GM10847 (cell line): ENCODE measurements around the gene RAB33A.

Experiments
- POLR2A ChIP-seq: IDR thresholded peaks from 2 replicates; pipeline ENCODE4 v1.6.1; 2011; ENCODE audit not compliant: insufficient read length; ENCODE audit errors: extremely low read depth

Gene RAB33A

DNA sequence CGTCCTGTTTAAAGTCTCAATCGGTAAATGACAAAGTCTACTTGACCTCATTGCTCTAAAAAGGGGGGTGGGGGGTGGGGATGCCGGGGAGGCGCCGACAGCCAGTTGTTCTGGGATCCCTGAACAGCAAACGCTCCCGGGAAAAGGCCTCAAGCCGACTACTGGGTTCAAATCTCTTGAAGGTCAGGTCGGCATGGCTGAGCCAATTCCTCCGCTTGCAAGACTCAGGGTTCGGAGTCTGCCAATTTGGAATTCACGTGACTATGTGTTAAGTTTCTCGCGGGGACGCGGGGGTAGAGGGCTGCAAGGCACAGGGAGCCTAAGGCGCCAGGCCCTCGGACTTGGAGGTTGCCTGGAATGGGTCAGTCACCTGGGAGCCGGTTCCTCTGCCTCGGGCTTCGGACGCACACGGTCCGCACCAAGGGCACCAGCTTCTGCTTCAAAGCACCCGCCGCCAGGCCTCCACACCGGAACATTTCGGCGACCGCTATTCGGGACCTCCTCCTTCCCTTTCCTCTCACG, 6.5 kb upstream of the RAB33A start:
- TF ChIP-seq POLR2A = no peak

GRCh38 chrX:130165703-130166502, 5.9 kb upstream of the RAB33A start, which contains the start of gene AIFM1:
Gene AIFM1, minus strand, starts transcription at chrX:130165841. Its CDS starts 185 bp downstream, at chrX:130165656.
- TF ChIP-seq POLR2A = no peak

DNA sequence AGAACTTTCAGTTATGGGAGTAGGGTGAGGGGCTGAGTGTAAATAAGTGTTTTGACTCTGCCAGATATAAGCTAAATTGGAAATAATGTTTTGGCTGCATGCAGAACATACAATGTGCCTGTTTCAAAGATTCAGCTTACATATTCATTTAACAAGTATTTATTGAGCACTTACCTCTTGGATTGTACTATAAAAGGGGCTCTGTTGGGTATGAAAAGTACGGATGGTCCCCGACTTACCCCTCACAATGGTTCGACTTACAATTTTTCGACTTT, 5.3 kb upstream of the RAB33A start:
- TF ChIP-seq POLR2A = no peak

DNA sequence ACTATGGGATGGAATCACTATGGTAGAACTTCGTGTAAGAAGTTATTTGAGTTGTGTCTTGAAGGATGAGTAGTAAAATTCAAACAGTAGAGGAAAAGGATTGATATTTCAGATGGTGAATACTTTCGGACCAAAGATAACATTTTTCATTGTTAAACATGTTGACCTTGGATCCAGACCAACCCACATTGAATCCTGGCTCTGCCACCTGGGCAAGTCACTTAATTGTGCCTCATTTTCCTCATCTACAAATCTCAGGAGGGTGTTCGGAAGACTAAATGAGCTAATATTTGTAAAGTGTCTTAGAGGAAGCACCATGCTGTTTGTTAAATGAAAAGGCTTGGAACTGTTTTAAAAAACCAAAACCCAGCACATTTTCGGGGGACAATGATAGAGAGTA, 4.7 kb upstream of the RAB33A start:
- no peak for TF ChIP-seq POLR2A

GRCh38 chrX:130170752-130171445, 863 bp upstream of the RAB33A start:
- TF ChIP-seq POLR2A = peak; percentile 24

DNA sequence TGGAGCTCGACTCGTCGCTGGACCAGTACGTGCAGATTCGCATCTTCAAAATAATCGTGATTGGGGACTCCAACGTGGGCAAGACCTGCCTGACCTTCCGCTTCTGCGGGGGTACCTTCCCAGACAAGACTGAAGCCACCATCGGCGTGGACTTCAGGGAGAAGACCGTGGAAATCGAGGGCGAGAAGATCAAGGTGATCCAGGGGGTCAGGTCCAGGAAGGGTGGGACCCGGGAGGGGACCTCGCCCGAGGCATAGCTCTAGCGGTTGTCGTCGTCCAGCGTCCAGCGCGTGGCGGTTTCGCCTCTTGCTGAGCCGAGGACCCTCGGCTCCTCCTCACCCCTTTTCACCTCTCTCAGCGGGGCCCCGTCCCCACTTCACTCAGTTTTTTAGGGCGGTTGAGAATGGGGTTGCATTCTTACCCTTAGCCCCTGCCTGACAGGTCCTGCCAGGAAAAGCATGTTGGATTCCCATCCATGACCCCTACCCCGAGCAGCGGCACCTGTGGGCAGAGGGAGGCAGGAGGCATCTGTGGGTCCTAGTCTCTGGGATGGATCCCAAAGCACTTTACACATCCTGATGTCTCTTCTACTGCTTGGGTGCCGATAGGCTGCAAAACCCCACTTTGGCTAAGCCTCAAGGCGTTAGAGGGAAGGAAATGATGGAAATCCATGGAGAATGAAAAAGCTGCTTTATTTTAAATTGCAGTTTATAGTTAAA, 524 bp downstream of the RAB33A start:
- TF ChIP-seq POLR2A = no peak

GRCh38 chrX:130173190-130173895, 1.6 kb downstream of the RAB33A start:
- TF ChIP-seq POLR2A = no peak

DNA sequence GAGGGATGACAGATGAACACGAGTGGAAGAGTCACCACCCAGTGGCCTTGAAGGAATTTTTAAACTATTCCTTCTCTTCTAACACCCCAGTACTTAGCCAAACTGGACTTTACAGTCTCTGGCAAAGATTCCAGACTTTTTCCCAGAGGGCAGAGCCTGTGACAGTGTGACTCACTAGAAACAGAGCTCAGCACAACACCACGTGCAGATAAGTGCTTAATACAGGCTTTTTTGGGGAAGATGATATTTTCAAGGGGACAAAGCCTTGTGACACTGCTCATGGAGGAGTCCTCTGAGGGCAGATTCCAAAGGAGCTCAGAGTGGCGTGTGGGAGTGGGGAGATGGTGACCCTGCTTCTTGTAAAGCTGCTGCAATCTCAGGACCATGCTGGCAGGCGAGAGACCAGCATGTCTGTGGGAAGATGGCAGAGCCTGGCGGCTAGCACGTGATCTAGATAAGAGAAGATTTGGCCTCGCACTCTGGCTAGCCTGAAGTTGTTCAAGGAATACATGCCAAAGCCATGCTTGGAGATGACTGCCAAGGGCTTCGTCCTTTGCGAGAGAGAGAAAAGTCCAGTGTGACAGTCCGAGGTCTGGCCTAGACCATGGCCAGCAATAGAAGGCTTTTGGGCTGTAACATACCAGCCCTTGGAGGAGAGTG, 2.4 kb downstream of the RAB33A start:
- no peak for TF ChIP-seq POLR2A

DNA sequence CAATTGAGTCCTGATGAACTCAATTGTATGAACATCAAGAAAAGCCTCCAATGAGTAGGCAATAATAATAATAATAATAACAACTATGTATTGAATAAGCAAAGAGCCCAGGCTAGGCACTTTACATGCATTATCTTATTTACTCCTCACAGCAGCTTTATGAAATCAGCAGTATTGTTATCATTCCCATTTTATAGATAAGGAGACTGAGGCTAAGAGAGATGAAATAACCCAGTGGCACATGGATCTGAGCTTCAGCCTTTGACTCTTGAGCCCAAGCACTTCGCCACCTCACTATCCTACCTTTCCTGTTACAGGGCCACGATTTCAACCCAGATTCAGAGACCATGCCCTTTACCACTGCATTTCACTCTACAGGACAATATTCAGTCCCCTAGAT, 3.2 kb downstream of the RAB33A start:
- TF ChIP-seq POLR2A = no peak

DNA sequence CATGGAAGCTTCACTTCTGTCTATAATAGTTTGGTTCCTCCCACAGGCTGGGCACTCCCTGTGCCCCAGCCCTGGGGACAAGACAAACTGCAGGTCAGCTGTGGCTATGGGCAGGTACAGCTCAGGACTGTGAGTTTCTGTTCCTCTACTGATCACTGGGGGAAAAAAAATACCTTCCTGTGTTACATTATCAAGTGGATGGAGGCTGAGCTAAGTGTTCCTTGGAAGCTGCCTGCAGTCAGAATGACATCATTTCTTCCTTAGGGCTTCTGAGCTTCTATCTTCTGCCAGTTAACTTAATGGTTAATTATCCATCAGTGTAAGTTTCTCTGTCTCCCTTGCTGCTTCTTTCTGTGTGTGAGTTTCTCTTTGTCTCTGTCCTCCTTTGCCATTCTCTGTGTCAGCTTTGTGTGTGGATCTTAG, 4.6 kb downstream of the RAB33A start:
- TF ChIP-seq POLR2A = no peak

DNA sequence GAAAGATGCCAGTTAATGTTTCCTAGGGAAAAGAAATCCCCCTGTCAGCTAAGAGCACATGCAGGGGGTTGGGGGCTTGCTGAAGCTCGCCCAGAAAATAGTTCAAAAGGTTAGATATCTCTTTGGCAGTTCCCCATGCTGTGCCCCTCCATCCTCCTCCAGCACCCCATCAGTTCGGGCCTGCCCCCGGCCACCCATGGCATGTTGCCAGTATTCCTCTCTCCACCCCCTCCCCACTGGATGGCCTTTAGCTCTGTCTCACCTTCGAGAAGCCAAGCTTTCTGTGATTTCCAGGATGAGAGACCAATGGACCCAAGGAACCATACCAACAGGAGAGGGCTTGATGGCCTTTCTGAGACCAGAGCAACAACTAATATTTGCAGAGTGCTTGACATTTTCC, 5.2 kb downstream of the RAB33A start:
- TF ChIP-seq POLR2A = no peak

GRCh38 chrX:130179170-130179569, 7.4 kb downstream of the RAB33A start:
- TF ChIP-seq POLR2A = no peak

DNA sequence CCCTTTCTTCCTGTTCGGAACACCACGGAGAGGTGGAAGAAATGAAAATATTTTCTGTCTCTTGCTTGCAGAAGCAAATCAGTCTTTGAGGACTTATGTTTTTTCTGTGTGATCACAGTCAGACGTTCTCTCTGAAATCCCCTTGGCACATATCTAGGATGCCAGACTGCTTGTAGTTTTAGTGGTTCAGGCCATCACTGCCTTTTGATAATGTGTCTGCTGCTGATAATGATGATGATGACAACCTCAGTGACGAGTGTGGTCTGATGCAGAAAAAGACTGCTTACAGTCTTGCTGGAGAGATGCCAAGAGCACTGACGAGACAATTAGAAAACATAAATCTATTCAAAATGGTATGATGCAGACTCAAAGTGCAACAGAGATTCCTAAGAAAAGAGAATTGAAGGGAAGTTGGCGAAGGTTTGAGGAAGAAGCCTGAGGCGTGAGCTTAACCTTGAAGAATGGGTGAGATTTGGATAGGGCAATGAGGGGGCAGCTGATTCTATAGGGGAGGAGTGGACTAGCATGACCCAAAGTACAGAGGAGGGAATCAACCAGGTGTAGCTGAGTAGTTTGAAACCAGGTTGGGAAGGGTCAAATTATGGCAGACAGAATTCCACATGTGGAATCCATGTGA, 7.9 kb downstream of the RAB33A start:
- TF ChIP-seq POLR2A = no peak

DNA sequence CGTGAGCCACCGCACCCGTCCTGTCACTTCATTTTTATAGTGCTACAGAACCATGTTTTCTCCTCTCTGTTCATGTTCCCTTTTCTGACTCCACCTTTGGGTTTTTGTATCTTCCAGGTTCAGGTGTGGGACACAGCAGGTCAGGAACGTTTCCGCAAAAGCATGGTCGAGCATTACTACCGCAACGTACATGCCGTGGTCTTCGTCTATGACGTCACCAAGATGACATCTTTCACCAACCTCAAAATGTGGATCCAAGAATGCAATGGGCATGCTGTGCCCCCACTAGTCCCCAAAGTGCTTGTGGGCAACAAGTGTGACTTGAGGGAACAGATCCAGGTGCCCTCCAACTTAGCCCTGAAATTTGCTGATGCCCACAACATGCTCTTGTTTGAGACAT, 12.4 kb downstream of the RAB33A start:
- TF ChIP-seq POLR2A = no peak

GRCh38 chrX:130184857-130185256, 13.1 kb downstream of the RAB33A start:
- no peak for TF ChIP-seq POLR2A

- TF ChIP-seq POLR2A = no peak
These were observed 14.9 kb downstream of the RAB33A start for GRCh38 chrX:130186651-130187050.
